Bronchial epithelial cell (primary cell): ENCODE data around the gene MGAT1. TPM values are rescaled to one million over a fixed set of nuclear protein-coding genes. Genes with fewer than 3 reads are reported as not detected.
"Not testable (repeated sequence)": the region's sequence is repeated elsewhere in the genome, so short reads cannot be mapped to it uniquely, and the experiment has no call there.

Experiments used
- DNase-seq: peaks from one replicate; pipeline ENCODE4 v3.0.0-alpha.2; 2010; ENCODE audit warnings: low read depth
- FAIRE-seq: peaks from 2 replicates; lab custom pipeline; 2011; peaks lifted over from hg19 to GRCh38; lab: Jason Lieb, UNC
- H3K27me3 ChIP-seq: 2 replicates; pipeline ENCODE4 v1.5.1; 2011; ENCODE audit warnings: low read length; ENCODE audit not compliant: control insufficient read depth, insufficient read depth
- H3K36me3 ChIP-seq: 2 replicates; pipeline ENCODE4 v1.5.1; 2011; ENCODE audit warnings: low read length; ENCODE audit not compliant: control insufficient read depth, insufficient read depth
- H3K4me3 ChIP-seq: 2 replicates; pipeline ENCODE4 v1.5.1; 2011; ENCODE audit warnings: mild to moderate bottlenecking, low read depth, low read length, control low read depth
- total RNA-seq: library from RNA; depleted of rRNA; stranded (reverse); fragments of >200 nt; gene quantifications from 2 replicates; pipeline ENCODE4 v1.2.1, GENCODE V29; 2014
- TF ChIP-seq, protein P1 (sequence below): IDR thresholded peaks from 2 replicates; pipeline ENCODE4 v1.5.1; 2011; ENCODE audit warnings: mild to moderate bottlenecking, moderate library complexity, low read length, control low read depth, inconsistent platforms; ENCODE audit not compliant: insufficient read depth, severe bottlenecking

MGAT1 gene
- total RNA-seq, 1 donor from 2014 or later: 62.1 TPM

DNA sequence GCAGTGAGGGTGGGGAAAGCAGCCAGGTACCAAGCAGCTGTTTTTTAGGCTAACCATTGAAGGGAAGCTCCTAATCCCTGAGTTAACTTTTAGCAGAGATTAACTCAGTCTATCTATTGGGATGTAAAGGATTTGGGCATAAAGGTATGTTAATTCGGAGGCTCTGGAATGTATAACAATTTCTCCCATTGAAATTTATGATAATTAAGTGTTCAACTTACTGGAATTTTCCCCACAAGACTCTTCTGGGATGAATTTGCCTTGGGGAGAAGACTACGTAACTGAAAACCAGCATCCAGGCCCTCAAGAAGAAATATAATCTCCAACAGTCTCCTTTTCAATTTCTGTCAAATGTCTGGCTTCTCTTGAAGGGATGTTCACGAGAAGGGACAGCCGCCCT lies 34.9 kb upstream of the MGAT1 start:
- no peak overlapping the region for H3K4me3 ChIP-seq
- FAIRE-seq (no peak), DNase-seq (no peak)
- no peaks in the 10 kb centered on the region for H3K36me3 ChIP-seq
- TF ChIP-seq, protein P1, sequence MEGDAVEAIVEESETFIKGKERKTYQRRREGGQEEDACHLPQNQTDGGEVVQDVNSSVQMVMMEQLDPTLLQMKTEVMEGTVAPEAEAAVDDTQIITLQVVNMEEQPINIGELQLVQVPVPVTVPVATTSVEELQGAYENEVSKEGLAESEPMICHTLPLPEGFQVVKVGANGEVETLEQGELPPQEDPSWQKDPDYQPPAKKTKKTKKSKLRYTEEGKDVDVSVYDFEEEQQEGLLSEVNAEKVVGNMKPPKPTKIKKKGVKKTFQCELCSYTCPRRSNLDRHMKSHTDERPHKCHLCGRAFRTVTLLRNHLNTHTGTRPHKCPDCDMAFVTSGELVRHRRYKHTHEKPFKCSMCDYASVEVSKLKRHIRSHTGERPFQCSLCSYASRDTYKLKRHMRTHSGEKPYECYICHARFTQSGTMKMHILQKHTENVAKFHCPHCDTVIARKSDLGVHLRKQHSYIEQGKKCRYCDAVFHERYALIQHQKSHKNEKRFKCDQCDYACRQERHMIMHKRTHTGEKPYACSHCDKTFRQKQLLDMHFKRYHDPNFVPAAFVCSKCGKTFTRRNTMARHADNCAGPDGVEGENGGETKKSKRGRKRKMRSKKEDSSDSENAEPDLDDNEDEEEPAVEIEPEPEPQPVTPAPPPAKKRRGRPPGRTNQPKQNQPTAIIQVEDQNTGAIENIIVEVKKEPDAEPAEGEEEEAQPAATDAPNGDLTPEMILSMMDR: no peak
- H3K27me3 ChIP-seq: no peaks in the 10 kb centered on the region

- Histone ChIP-seq H3K4me3 (no peak overlapping the region), H3K27me3 (no peaks in the 10 kb centered on the region), H3K36me3 (no peaks in the 10 kb centered on the region)
- TF ChIP-seq, protein P1: no peak
- FAIRE-seq (no peak), DNase-seq (no peak)
Observed at GRCh38 chr5:180832638-180833068, 30.0 kb upstream of the MGAT1 start.

- no peaks in the 10 kb centered on the region for H3K36me3 ChIP-seq
- no peaks in the 10 kb centered on the region for H3K27me3 ChIP-seq
- FAIRE-seq: no peak
- peak overlapping the region; percentile 46 for H3K4me3 ChIP-seq
- peak; percentile 52 for DNase-seq
- TF ChIP-seq, protein P1: peak; percentile 9
Observed at GRCh38 chr5:180831139-180832093, 28.8 kb upstream of the MGAT1 start.

- H3K27me3 ChIP-seq: no peaks in the 10 kb centered on the region
- peak overlapping the region; percentile 46 for H3K4me3 ChIP-seq
- TF ChIP-seq, protein P1: no peak
- FAIRE-seq (no peak), DNase-seq (no peak)
- H3K36me3 ChIP-seq: no peaks in the 10 kb centered on the region
Observed at GRCh38 chr5:180830253-180831138, 27.9 kb upstream of the MGAT1 start.

DNA sequence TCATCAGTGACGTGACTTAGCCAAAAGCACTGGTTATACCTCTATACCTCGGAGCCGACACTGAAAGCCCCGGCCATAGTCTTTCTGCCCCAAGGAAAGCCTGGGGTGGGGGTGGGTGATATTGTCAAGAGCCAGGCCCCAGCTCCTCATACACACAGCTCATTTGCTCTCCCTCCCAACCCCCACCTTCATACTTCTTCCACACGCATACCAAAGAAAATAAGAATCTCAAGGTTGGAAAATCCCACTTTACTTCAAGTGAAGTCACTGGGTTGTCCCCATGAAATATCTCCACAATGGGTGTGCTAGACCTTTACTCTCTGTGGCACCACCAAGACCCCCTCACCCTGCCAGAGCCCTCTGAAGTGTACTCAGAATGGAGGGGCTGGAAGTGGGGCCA lies 27.1 kb upstream of the MGAT1 start:
- no peaks in the 10 kb centered on the region for H3K36me3 ChIP-seq
- DNase-seq (no peak), FAIRE-seq (no peak)
- no peaks in the 10 kb centered on the region for H3K27me3 ChIP-seq
- no peak overlapping the region for H3K4me3 ChIP-seq
- TF ChIP-seq, protein P1: no peak

DNA sequence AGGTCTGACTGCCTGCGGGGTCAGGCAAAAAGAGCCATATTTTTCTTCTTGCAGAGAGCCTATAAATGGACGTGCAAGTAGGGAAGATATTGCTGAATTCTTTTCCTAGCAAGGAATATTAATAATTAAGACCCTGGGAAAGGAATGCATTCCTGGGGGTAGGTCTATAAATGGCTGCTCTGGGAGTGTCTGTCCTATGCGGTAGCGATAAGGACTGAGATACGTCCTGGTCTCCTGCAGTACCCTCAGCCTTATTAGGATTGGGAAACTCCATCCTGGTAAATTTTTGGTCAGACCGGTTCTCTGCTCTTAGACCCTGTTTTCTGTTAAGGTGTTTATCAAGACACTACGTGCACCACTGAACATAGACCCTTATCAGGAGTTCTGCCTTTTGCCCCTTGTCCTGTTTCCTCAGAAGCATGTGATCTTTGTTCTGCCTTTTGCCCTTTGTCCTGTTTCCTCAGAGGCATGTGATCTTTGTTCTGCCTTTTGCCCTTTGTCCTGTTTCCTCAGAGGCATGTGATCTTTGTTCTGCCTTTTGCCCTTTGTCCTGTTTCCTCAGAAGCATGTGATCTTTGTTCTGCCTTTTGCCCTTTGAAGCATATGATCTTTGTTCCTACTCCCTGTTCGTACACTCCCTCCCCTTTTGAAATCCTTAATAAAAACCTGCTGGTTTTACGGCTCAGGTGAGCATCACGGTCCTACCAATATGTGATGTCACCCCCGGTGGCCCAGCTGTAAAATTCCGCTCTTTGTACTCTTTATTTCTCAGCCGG lies 26.3 kb upstream of the MGAT1 start:
- FAIRE-seq, H3K27me3 ChIP-seq, H3K4me3 ChIP-seq, DNase-seq, H3K36me3 ChIP-seq: not testable (repeated sequence)

GRCh38 chr5:180827374-180827773 lies 24.8 kb upstream of the MGAT1 start:
- H3K36me3 ChIP-seq, FAIRE-seq, H3K27me3 ChIP-seq, DNase-seq, H3K4me3 ChIP-seq: not testable (repeated sequence)
